Panc1 (cell line): Measurements from ENCODE around the gene FHIT. TPM values are rescaled to one million over a fixed set of nuclear protein-coding genes. Genes with fewer than 3 reads are reported as not detected.

Experiments
- ATAC-seq: fragments of 200-7000 bp; cut with Tn5 transposase; 2 replicates; pipeline ENCODE4 v1.9.1; 2020; ENCODE audit warnings: mild to moderate bottlenecking, moderate library complexity
- BruUV-seq: library from RNA; stranded (reverse); fragments of 400-500 nt; replicated peaks from 2 replicates; lab custom pipeline; 2021; lab: Mats Ljungman, UMichigan
- CTCF ChIA-PET: fragments of 300-600 bp; sonication (Branson Sonifier 250); formaldehyde crosslinking; loops from one replicate; lab custom pipeline; 2022; ENCODE audit warnings: antibody characterized with exemption; lab: Charles Lee
- POLR2A ChIA-PET: fragments of 300-600 bp; sonication (Branson Sonifier 250); formaldehyde crosslinking; loops from one replicate; lab custom pipeline; 2022; ENCODE audit warnings: antibody characterized with exemption; lab: Charles Lee
- DNase-seq: peaks from one replicate; pipeline ENCODE4 v3.0.0-alpha.2; 2010; ENCODE audit warnings: low read depth, low spot score
- H3K27ac ChIP-seq: 2 replicates; pipeline ENCODE4 v1.5.1; 2011; ENCODE audit warnings: mild to moderate bottlenecking, low read length, inconsistent platforms
- H3K27me3 ChIP-seq: fragments of 200-500 bp; sonication (Bioruptor generic); 2 replicates; pipeline ENCODE4 v1.6.0; 2014; ENCODE audit warnings: low read length, inconsistent platforms; ENCODE audit not compliant: control insufficient read depth, insufficient read depth
- H3K36me3 ChIP-seq: fragments of 200-500 bp; sonication (Bioruptor generic); 2 replicates; pipeline ENCODE4 v1.5.1; 2014; ENCODE audit warnings: inconsistent platforms, mild to moderate bottlenecking, low read length, moderate library complexity; ENCODE audit not compliant: control insufficient read depth, insufficient read depth
- H3K4me1 ChIP-seq: 2 replicates; pipeline ENCODE4 v1.5.1; 2011; ENCODE audit warnings: inconsistent platforms, mild to moderate bottlenecking, low read length, moderate library complexity; ENCODE audit not compliant: control insufficient read depth, insufficient read depth
- H3K4me3 ChIP-seq, 2 experiments: 2 replicates each; pipeline ENCODE4 v1.5.1; 2011 to 2012; ENCODE audit warnings: low read depth in 2 of 2, low read length in 2 of 2, mild to moderate bottlenecking in 2 of 2, inconsistent platforms in 1 of 2, moderate library complexity in 1 of 2
- H3K9me3 ChIP-seq: fragments of 200-500 bp; sonication (Bioruptor generic); 2 replicates; pipeline ENCODE4 v1.5.1; 2014; ENCODE audit warnings: low read depth, mild to moderate bottlenecking, inconsistent platforms, low read length, moderate library complexity; ENCODE audit not compliant: control insufficient read depth, insufficient read depth
- POLR2AphosphoS5 ChIP-seq: IDR thresholded peaks from 2 replicates; pipeline ENCODE4 v1.6.1; 2012; ENCODE audit warnings: mild to moderate bottlenecking, low read depth, low read length, moderate library complexity
- SIN3A ChIP-seq: IDR thresholded peaks from 2 replicates; pipeline ENCODE4 v1.6.1; 2012; ENCODE audit warnings: low read depth, mild to moderate bottlenecking, low read length, moderate library complexity, borderline replicate concordance; ENCODE audit not compliant: insufficient read depth
- TCF7L2 ChIP-seq: IDR thresholded peaks from 2 replicates; pipeline ENCODE4 v1.6.1; 2011; ENCODE audit warnings: mild to moderate bottlenecking, low read depth, low read length, inconsistent platforms
- in situ Hi-C: cut with HindIII; loops from 2 replicates; pipeline ENCODE4 v1.10.0; 2016; ENCODE audit warnings: low sequenced_read_pairs, low pct_unique_long_range_greater_than_20kb
- intact Hi-C: fragments of 100-400 bp; cut with micrococcal nuclease; formaldehyde crosslinking; loops from one replicate; pipeline ENCODE4 v1.10.0; 2022; ENCODE audit not compliant: unreplicated experiment
- total RNA-seq: library from RNA; stranded (reverse); gene quantifications from one replicate; pipeline ENCODE4 v1.2.1, GENCODE V29; 2021; ENCODE audit not compliant: unreplicated experiment
- TF ChIP-seq, protein P1 (sequence below): fragments of 450-650 bp; IDR thresholded peaks from 2 replicates; pipeline ENCODE4 v1.5.1; 2017; ENCODE audit warnings: mild to moderate bottlenecking
- TF ChIP-seq, protein P2 (sequence below), 2 experiments: IDR thresholded peaks; 2 replicates each; pipeline ENCODE4 v1.6.1; 2011 to 2012; ENCODE audit warnings: low read depth in 2 of 2, control low read depth in 1 of 2, low read length in 1 of 2, mild to moderate bottlenecking in 1 of 2, moderate library complexity in 1 of 2; ENCODE audit not compliant: insufficient read depth in 1 of 2

The FHIT gene
- total RNA-seq, 1 experiment from 2014 or later = 2.2 TPM

DNA sequence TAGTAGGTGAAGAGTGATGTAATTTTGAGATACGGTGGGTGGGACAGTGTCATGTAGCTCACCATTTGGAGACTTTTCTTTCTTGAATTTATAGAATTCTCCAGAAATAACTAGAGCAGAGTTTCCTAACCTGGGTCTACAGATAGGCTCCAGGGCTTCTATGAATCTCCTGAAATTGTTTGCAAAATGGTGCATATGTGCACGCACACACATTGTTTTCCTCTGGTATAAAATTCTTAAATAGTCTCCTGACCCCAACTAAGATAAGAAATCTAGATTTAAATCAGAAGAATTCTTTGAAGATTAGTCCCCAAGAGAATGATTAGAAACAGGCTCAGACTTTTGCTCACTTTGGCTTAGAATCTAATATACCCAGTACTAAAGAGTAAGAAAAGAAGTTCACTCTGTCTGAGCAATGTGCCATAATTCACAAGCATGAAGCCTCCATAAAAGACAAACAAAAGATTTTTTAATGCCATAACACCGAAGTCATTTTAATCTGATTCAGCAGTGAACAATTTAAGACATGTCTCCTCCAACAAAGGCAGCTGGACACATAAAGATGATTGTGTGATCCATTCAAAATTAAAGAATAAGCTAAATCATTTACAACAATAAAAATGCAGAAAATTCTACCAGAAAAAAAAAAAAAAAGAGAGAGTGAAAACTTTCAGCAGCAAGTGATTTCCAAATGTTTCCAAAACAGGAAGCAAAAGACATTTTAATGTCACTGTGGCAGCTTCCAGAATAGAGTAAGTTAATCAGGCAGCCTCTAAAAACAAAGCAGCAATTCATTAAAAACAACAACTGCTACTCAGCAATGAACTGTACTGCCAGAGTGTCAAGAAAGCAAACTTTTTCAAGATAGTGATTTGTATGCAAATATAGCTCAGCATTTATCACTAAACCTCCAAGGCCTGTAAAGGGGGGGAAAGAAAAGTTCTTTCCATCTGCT is 1225.9 kb downstream of the FHIT start:
- in situ Hi-C loops = no loop called here
- Histone ChIP-seq H3K4me1 (no peaks in the 10 kb centered on the region), H3K36me3 (no peaks in the 10 kb centered on the region), H3K27ac (no peak overlapping the region), H3K27me3 (no peaks in the 10 kb centered on the region), H3K4me3 (no peak overlapping the region), H3K9me3 (no peaks in the 10 kb centered on the region)
- DNase-seq (no peak), ATAC-seq (no peak)
- POLR2A ChIA-PET = interaction anchor here (0.7 kb wide), 1 partner anchor 12 kb away, joined by 3 read pairs; no protein-coding TSS in a partner anchor
- BruUV-seq = no TSS peak
- intact Hi-C loops = no loop called here
- CTCF ChIA-PET = no interaction called here
- TF ChIP-seq, protein P1, sequence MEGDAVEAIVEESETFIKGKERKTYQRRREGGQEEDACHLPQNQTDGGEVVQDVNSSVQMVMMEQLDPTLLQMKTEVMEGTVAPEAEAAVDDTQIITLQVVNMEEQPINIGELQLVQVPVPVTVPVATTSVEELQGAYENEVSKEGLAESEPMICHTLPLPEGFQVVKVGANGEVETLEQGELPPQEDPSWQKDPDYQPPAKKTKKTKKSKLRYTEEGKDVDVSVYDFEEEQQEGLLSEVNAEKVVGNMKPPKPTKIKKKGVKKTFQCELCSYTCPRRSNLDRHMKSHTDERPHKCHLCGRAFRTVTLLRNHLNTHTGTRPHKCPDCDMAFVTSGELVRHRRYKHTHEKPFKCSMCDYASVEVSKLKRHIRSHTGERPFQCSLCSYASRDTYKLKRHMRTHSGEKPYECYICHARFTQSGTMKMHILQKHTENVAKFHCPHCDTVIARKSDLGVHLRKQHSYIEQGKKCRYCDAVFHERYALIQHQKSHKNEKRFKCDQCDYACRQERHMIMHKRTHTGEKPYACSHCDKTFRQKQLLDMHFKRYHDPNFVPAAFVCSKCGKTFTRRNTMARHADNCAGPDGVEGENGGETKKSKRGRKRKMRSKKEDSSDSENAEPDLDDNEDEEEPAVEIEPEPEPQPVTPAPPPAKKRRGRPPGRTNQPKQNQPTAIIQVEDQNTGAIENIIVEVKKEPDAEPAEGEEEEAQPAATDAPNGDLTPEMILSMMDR = no peak
- TF ChIP-seq SIN3A (no peak), POLR2AphosphoS5 (no peak), TCF7L2 (no peak)
- TF ChIP-seq, protein P2, sequence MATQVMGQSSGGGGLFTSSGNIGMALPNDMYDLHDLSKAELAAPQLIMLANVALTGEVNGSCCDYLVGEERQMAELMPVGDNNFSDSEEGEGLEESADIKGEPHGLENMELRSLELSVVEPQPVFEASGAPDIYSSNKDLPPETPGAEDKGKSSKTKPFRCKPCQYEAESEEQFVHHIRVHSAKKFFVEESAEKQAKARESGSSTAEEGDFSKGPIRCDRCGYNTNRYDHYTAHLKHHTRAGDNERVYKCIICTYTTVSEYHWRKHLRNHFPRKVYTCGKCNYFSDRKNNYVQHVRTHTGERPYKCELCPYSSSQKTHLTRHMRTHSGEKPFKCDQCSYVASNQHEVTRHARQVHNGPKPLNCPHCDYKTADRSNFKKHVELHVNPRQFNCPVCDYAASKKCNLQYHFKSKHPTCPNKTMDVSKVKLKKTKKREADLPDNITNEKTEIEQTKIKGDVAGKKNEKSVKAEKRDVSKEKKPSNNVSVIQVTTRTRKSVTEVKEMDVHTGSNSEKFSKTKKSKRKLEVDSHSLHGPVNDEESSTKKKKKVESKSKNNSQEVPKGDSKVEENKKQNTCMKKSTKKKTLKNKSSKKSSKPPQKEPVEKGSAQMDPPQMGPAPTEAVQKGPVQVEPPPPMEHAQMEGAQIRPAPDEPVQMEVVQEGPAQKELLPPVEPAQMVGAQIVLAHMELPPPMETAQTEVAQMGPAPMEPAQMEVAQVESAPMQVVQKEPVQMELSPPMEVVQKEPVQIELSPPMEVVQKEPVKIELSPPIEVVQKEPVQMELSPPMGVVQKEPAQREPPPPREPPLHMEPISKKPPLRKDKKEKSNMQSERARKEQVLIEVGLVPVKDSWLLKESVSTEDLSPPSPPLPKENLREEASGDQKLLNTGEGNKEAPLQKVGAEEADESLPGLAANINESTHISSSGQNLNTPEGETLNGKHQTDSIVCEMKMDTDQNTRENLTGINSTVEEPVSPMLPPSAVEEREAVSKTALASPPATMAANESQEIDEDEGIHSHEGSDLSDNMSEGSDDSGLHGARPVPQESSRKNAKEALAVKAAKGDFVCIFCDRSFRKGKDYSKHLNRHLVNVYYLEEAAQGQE (IDR thresholded peaks at IDR 0.05; ENCODE audit: insufficient read depth in 1 of 2, low read depth in 2 of 2, low read length in 1 of 2) = no peak

DNA sequence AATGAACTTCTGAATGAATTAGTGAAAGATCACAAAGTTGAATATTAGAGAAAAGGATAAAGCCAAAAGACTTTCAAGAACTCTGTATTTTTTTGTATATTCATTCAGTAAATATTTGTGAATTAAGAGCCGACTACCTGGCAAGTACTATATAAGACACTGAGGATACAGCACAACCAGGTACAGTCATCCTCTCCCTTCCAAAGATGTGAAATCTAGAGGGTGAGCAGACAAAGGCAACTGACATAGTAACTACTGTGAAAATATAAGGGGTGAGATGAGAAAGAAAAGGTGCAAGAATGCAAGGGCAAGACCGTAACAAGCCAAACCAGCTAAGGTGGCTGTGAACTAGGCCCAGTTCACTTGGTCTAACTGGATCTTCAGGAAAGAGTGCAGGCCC is 1226.9 kb downstream of the FHIT start:
- no peak for DNase-seq
- Histone ChIP-seq H3K27me3 (no peaks in the 10 kb centered on the region), H3K36me3 (no peaks in the 10 kb centered on the region), H3K4me3 (no peak overlapping the region), H3K9me3 (no peaks in the 10 kb centered on the region), H3K4me1 (no peaks in the 10 kb centered on the region), H3K27ac (no peak overlapping the region)
- CTCF ChIA-PET = no interaction called here
- intact Hi-C loops (no loop called here), in situ Hi-C loops (no loop called here)
- no peak for ATAC-seq
- POLR2A ChIA-PET = no interaction called here
- TF ChIP-seq, protein P2 (IDR thresholded peaks at IDR 0.05; ENCODE audit: insufficient read depth in 1 of 2, low read depth in 2 of 2, low read length in 1 of 2) = no peak
- TF ChIP-seq TCF7L2 = no peak
- TF ChIP-seq POLR2AphosphoS5 = no peak
- TF ChIP-seq, protein P1 = no peak
- TF ChIP-seq SIN3A = no peak
- BruUV-seq = no TSS peak
